Measurements from ENCODE around the gene SORCS1. TPM values are rescaled to one million over a fixed set of nuclear protein-coding genes. Genes with fewer than 3 reads are reported as not detected.

SORCS1 gene
- total and polyA plus RNA-seq, 2 of the 8 experiments (the other 6 are each of a cell fraction or from before 2014, with no cell fraction given) = 4.1 to 4.6 TPM

DNA sequence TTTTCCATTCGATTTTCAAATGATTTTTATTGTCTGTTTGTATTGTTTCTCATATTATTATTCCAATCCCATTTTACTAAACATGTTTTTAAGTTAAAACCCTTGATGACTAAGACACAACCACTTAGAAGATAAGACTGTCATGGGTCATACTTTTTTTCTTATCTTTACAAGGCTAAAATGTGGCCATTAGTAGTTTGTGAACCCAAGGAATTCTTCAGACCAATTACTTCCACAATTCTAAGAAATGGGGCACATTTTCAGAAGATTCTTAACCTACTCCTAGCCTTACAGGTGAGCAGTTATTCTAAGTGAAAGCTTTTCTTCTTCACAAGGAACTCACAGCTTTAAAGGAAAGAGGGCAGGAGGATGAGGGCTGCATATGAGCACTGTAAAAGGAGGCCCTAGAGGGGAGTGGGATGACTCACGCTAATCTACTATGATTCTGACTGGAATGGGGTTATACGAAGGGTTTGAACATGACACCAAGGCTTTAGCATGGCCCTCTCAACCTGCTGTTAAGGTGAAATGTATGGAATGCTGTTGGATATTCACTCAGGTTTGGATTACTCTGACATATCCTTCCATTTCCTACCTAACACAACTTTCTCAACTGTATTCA is 81.0 kb downstream of the SORCS1 start (continued):
- TF ChIP-seq, protein P1, sequence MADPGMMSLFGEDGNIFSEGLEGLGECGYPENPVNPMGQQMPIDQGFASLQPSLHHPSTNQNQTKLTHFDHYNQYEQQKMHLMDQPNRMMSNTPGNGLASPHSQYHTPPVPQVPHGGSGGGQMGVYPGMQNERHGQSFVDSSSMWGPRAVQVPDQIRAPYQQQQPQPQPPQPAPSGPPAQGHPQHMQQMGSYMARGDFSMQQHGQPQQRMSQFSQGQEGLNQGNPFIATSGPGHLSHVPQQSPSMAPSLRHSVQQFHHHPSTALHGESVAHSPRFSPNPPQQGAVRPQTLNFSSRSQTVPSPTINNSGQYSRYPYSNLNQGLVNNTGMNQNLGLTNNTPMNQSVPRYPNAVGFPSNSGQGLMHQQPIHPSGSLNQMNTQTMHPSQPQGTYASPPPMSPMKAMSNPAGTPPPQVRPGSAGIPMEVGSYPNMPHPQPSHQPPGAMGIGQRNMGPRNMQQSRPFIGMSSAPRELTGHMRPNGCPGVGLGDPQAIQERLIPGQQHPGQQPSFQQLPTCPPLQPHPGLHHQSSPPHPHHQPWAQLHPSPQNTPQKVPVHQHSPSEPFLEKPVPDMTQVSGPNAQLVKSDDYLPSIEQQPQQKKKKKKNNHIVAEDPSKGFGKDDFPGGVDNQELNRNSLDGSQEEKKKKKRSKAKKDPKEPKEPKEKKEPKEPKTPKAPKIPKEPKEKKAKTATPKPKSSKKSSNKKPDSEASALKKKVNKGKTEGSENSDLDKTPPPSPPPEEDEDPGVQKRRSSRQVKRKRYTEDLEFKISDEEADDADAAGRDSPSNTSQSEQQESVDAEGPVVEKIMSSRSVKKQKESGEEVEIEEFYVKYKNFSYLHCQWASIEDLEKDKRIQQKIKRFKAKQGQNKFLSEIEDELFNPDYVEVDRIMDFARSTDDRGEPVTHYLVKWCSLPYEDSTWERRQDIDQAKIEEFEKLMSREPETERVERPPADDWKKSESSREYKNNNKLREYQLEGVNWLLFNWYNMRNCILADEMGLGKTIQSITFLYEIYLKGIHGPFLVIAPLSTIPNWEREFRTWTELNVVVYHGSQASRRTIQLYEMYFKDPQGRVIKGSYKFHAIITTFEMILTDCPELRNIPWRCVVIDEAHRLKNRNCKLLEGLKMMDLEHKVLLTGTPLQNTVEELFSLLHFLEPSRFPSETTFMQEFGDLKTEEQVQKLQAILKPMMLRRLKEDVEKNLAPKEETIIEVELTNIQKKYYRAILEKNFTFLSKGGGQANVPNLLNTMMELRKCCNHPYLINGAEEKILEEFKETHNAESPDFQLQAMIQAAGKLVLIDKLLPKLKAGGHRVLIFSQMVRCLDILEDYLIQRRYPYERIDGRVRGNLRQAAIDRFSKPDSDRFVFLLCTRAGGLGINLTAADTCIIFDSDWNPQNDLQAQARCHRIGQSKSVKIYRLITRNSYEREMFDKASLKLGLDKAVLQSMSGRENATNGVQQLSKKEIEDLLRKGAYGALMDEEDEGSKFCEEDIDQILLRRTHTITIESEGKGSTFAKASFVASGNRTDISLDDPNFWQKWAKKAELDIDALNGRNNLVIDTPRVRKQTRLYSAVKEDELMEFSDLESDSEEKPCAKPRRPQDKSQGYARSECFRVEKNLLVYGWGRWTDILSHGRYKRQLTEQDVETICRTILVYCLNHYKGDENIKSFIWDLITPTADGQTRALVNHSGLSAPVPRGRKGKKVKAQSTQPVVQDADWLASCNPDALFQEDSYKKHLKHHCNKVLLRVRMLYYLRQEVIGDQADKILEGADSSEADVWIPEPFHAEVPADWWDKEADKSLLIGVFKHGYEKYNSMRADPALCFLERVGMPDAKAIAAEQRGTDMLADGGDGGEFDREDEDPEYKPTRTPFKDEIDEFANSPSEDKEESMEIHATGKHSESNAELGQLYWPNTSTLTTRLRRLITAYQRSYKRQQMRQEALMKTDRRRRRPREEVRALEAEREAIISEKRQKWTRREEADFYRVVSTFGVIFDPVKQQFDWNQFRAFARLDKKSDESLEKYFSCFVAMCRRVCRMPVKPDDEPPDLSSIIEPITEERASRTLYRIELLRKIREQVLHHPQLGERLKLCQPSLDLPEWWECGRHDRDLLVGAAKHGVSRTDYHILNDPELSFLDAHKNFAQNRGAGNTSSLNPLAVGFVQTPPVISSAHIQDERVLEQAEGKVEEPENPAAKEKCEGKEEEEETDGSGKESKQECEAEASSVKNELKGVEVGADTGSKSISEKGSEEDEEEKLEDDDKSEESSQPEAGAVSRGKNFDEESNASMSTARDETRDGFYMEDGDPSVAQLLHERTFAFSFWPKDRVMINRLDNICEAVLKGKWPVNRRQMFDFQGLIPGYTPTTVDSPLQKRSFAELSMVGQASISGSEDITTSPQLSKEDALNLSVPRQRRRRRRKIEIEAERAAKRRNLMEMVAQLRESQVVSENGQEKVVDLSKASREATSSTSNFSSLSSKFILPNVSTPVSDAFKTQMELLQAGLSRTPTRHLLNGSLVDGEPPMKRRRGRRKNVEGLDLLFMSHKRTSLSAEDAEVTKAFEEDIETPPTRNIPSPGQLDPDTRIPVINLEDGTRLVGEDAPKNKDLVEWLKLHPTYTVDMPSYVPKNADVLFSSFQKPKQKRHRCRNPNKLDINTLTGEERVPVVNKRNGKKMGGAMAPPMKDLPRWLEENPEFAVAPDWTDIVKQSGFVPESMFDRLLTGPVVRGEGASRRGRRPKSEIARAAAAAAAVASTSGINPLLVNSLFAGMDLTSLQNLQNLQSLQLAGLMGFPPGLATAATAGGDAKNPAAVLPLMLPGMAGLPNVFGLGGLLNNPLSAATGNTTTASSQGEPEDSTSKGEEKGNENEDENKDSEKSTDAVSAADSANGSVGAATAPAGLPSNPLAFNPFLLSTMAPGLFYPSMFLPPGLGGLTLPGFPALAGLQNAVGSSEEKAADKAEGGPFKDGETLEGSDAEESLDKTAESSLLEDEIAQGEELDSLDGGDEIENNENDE (IDR thresholded peaks at IDR 0.05; ENCODE audit: insufficient replicate concordance, low read length) = no peak
- TF ChIP-seq NANOG (IDR thresholded peaks at IDR 0.05; ENCODE audit: insufficient read depth, low read depth, low read length, poor library complexity, severe bottlenecking) = no peak
- no peak for TF ChIP-seq SAP30 (IDR thresholded peaks at IDR 0.05; ENCODE audit: insufficient read depth, insufficient replicate concordance, low read length)
- TF ChIP-seq CREB1 (IDR thresholded peaks at IDR 0.05) = no peak
- no peak for TF ChIP-seq KDM4A (IDR thresholded peaks at IDR 0.05; ENCODE audit: low read depth, low read length, severe bottlenecking)
- TF ChIP-seq SP1 (IDR thresholded peaks at IDR 0.05; ENCODE audit: low read depth, low read length) = no peak
- TF ChIP-seq ZNF274 (IDR thresholded peaks at IDR 0.05; ENCODE audit: borderline replicate concordance, extremely low read depth, low read length) = no peak
- TF ChIP-seq RAD21 (IDR thresholded peaks at IDR 0.05 in 1 of 2, conservative IDR thresholded peaks at IDR 0.05 in 1 of 2; ENCODE audit: low read depth in 2 of 2, low read length in 2 of 2) = no peak
- no peak for TF ChIP-seq GTF2F1 (IDR thresholded peaks at IDR 0.05; ENCODE audit: borderline replicate concordance, low read depth, low read length)
- TF ChIP-seq, protein P2, sequence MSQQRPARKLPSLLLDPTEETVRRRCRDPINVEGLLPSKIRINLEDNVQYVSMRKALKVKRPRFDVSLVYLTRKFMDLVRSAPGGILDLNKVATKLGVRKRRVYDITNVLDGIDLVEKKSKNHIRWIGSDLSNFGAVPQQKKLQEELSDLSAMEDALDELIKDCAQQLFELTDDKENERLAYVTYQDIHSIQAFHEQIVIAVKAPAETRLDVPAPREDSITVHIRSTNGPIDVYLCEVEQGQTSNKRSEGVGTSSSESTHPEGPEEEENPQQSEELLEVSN (IDR thresholded peaks at IDR 0.05) = no peak
